Transverse colon (tissue), 4 donors: ENCODE data around the gene EPYC. TPM values are rescaled to one million over a fixed set of nuclear protein-coding genes. Genes with fewer than 3 reads are reported as not detected.

Source experiments
- DNase-seq: peaks from one replicate; pipeline ENCODE4 v3.0.0-alpha.2; 2019
- H3K27ac ChIP-seq, 4 donors: fragments of 200-600 bp; sonication (generic); 2 replicates each; pipeline ENCODE4 v1.5.1; 2016 to 2018; ENCODE audit warnings: inconsistent platforms in 4 of 4
- H3K27me3 ChIP-seq: fragments of 200-600 bp; sonication (generic); 2 replicates; pipeline ENCODE4 v1.5.1; 2017; ENCODE audit warnings: inconsistent platforms
- H3K36me3 ChIP-seq, 4 donors: fragments of 200-600 bp; sonication (generic); 2 replicates each; pipeline ENCODE4 v1.5.1; 2017 to 2019; ENCODE audit warnings: inconsistent platforms in 4 of 4
- H3K4me1 ChIP-seq, 4 donors: fragments of 200-600 bp; sonication (generic); 2 replicates each; pipeline ENCODE4 v1.5.1; 2017 to 2020; ENCODE audit warnings: inconsistent platforms in 4 of 4
- H3K4me3 ChIP-seq, 4 donors: fragments of 200-600 bp; sonication (generic); 1 replicate in 1 of 4; 2 replicates in 3 of 4; pipeline versions ENCODE4 v1.5.1 to v1.6.1; 2017 to 2019; ENCODE audit warnings: inconsistent platforms in 4 of 4
- H3K9me3 ChIP-seq, 2 donors: fragments of 200-600 bp; sonication (generic); 2 replicates each; pipeline ENCODE4 v1.5.1; 2017 to 2019; ENCODE audit warnings: inconsistent platforms in 2 of 2
- CTCF ChIP-seq, 5 experiments: fragments of 200-600 bp in 3 of 5; fragments of 450-650 bp in 2 of 5; sonication (generic) in 3 of 5; IDR thresholded peaks; 1 replicate in 2 of 5; 2 replicates in 3 of 5; pipeline ENCODE4 v1.5.1; 2016 to 2017; ENCODE audit warnings: antibody characterized with exemption in 5 of 5, inconsistent platforms in 3 of 5, mild to moderate bottlenecking in 2 of 5, moderate library complexity in 1 of 5
- EP300 ChIP-seq: sonication (generic); formaldehyde crosslinking; IDR thresholded peaks from one replicate; pipeline ENCODE4 v1.6.1; 2017; ENCODE audit warnings: antibody characterized with exemption, low read depth
- POLR2A ChIP-seq: fragments of 450-650 bp; IDR thresholded peaks from one replicate; pipeline ENCODE4 v1.6.1; 2016; ENCODE audit warnings: antibody characterized with exemption, mild to moderate bottlenecking, moderate library complexity
- POLR2AphosphoS5 ChIP-seq, 3 donors: sonication (generic); formaldehyde crosslinking; IDR thresholded peaks; one replicate each; pipeline ENCODE4 v1.6.1; 2016; ENCODE audit warnings: antibody characterized with exemption in 3 of 3
- WGBS, 2 donors: methylation state at CpG; one replicate each; pipeline ENCODE4 v1.1.5; 2018; ENCODE audit warnings: low coverage in 1 of 2; 5-methylcytosine and 5-hydroxymethylcytosine counted together
- in situ Hi-C, 4 donors: fragments of 200-750 bp; cut with MboI; loops; one replicate each; pipeline versions ENCODE4 v1.15.0 to v1.15.1; 2017; ENCODE audit warnings: low sequenced_read_pairs in 3 of 4, low pct_ligation_motif_present in 1 of 4, low pct_unique_long_range_greater_than_20kb in 1 of 4
- intact Hi-C: fragments of 100-400 bp; cut with DNase I; formaldehyde crosslinking; loops from one replicate; pipeline ENCODE4 v1.15.1; 2023; ENCODE audit warnings: low total_unique reads
- total RNA-seq, 4 donors: library from RNA; depleted of rRNA; stranded (reverse); fragments of >200 nt; gene quantifications; one replicate each; pipeline ENCODE4 v1.1.0, GENCODE V29; 2016

The EPYC gene
- total RNA-seq, 4 donors from 2014 or later: not detected

GRCh38 chr12:90920222-90920621 lies 84.5 kb downstream of the EPYC start:
- no peak overlapping the region for H3K4me3 ChIP-seq
- in situ Hi-C loops: loop anchor here in 1 of 4 donors (25.0 kb wide), 2 partner anchors 108 to 1358 kb away; no protein-coding TSS in a partner anchor
- WGBS, 2 donors: 79 to 85% methylated on average over 1 of the region's 1 CpG
- H3K27ac ChIP-seq: no peak overlapping the region
- H3K36me3 ChIP-seq: no peaks in the 10 kb centered on the region
- H3K27me3 ChIP-seq: no peaks in the 10 kb centered on the region
- no peak for DNase-seq
- TF ChIP-seq EP300 (no peak), POLR2AphosphoS5 (IDR thresholded peaks at IDR 0.05) (no peak), POLR2A (no peak), CTCF (IDR thresholded peaks at IDR 0.05) (no peak)
- H3K9me3 ChIP-seq: no peaks in the 10 kb centered on the region
- intact Hi-C loops: no loop called here
- peaks cover 0 to 9% (median 0%) of the 10 kb centered on the region in 4 donors for H3K4me1 ChIP-seq

- WGBS, 2 donors: 39 to 40% methylated on average over 2 of the region's 2 CpGs
- intact Hi-C loops (no loop called here), in situ Hi-C loops (loop anchor here in 1 of 4 donors (25.0 kb wide), 2 partner anchors 105 to 1355 kb away; no protein-coding TSS in a partner anchor)
- no peak for DNase-seq
- H3K4me3 ChIP-seq: no peak overlapping the region
- H3K27ac ChIP-seq: no peak overlapping the region
- no peak for TF ChIP-seq POLR2AphosphoS5 (IDR thresholded peaks at IDR 0.05)
- TF ChIP-seq EP300: no peak
- TF ChIP-seq POLR2A: no peak
- TF ChIP-seq CTCF (IDR thresholded peaks at IDR 0.05): no peak
- H3K9me3 ChIP-seq: no peaks in the 10 kb centered on the region
- no peaks in the 10 kb centered on the region for H3K27me3 ChIP-seq
- H3K4me1 ChIP-seq: peaks cover 0 to 9% (median 0%) of the 10 kb centered on the region in 4 donors
- no peaks in the 10 kb centered on the region for H3K36me3 ChIP-seq
Measured at GRCh38 chr12:90917431-90917830, 87.3 kb downstream of the EPYC start.

- H3K36me3 ChIP-seq: no peaks in the 10 kb centered on the region
- no peak overlapping the region for H3K4me3 ChIP-seq
- TF ChIP-seq POLR2AphosphoS5 (IDR thresholded peaks at IDR 0.05) (no peak), CTCF (IDR thresholded peaks at IDR 0.05) (no peak), POLR2A (no peak), EP300 (no peak)
- in situ Hi-C loops (loop anchor here in 1 of 4 donors (25.0 kb wide), 2 partner anchors 104 to 1354 kb away; no protein-coding TSS in a partner anchor), intact Hi-C loops (no loop called here)
- H3K27me3 ChIP-seq: no peaks in the 10 kb centered on the region
- DNase-seq: no peak
- H3K9me3 ChIP-seq: no peaks in the 10 kb centered on the region
- H3K27ac ChIP-seq: no peak overlapping the region
- H3K4me1 ChIP-seq: peaks cover 0 to under 1% (median 0%) of the 10 kb centered on the region in 4 donors
Measured at GRCh38 chr12:90916516-90916915, 88.3 kb downstream of the EPYC start.

- in situ Hi-C loops (loop anchor here in 1 of 4 donors (25.0 kb wide), 2 partner anchors 103 to 1353 kb away; no protein-coding TSS in a partner anchor), intact Hi-C loops (no loop called here)
- no peaks in the 10 kb centered on the region for H3K9me3 ChIP-seq
- H3K27ac ChIP-seq: no peak overlapping the region
- no peaks in the 10 kb centered on the region for H3K4me1 ChIP-seq
- no peaks in the 10 kb centered on the region for H3K36me3 ChIP-seq
- no peaks in the 10 kb centered on the region for H3K27me3 ChIP-seq
- no peak for TF ChIP-seq CTCF (IDR thresholded peaks at IDR 0.05)
- no peak for TF ChIP-seq POLR2AphosphoS5 (IDR thresholded peaks at IDR 0.05)
- TF ChIP-seq EP300: no peak
- no peak for TF ChIP-seq POLR2A
- WGBS, 2 donors: 69 to 81% methylated on average over 2 of the region's 2 CpGs
- no peak for DNase-seq
- H3K4me3 ChIP-seq: no peak overlapping the region
Measured at GRCh38 chr12:90915353-90915752, 89.4 kb downstream of the EPYC start.

Other genes with a start within 250 kb of the EPYC start
- gene CCER1, start 49.8 kb downstream of the EPYC start, total RNA-seq: not detected
- gene KERA, start 53.1 kb upstream of the EPYC start, total RNA-seq: not detected
- gene LUM, start 106.5 kb upstream of the EPYC start, total RNA-seq: 10 to 100 TPM; 13.8 to 43.3 (median 31.5) TPM
- gene DCN, start 177.8 kb upstream of the EPYC start, total RNA-seq: 100 to 1,000 TPM; 133 to 511 (median 276) TPM